Fibroblast of the conjunctiva (primary cell): ENCODE data around the gene SYCP2L.
"Not testable (repeated sequence)": the region's sequence is repeated elsewhere in the genome, so short reads cannot be mapped to it uniquely, and the experiment has no call there.

Source experiments
- DNase-seq: peaks from one replicate; pipeline ENCODE4 v3.0.0-alpha.2; 2010; ENCODE audit warnings: low read depth

SYCP2L gene

DNA sequence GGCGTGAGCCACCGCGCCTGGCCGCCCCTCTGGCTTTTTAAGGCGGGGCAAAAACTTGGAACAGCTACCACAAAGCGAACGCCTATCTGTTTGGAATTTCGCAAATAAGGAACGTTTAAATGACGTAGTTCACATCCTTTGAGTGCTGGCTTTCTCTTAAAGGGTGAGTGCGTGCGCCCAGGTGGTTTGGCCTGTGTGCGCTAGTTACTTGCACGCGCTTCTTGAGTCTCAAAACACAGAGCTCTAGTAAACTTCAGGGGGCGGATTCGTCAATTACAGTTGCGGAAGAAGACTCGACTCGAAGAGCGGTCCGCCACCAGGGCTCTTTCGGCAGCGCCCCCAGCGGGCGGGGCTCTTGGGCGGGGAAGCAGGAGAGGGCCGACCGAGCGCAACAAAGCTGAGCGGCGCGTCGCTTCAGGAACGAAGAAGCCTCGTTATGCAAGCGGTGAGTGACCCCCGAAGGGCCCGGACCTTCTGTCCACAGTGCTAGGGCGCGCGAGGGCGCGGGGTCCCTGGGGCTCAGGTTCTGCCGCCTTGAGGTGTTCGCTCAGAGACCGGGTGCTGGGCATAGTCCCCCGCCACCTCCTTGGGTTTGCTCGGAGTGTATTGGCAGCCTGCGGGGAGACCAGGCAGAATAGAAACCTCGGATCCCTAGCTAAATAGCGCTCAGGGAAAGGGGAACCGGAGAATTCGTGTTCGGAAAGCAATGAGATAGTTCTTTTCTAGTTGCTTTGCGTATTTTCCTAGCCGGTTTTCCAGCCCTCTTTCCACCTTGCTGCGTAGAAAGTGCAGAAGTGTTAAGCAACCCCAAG is at the start of gene SYCP2L:
TSS of gene SYCP2L (plus strand) at position 362 of the 812 bp plus-strand sequence. CDS start at position 437, 75 bp downstream.
- peak; percentile 5 for DNase-seq

DNA sequence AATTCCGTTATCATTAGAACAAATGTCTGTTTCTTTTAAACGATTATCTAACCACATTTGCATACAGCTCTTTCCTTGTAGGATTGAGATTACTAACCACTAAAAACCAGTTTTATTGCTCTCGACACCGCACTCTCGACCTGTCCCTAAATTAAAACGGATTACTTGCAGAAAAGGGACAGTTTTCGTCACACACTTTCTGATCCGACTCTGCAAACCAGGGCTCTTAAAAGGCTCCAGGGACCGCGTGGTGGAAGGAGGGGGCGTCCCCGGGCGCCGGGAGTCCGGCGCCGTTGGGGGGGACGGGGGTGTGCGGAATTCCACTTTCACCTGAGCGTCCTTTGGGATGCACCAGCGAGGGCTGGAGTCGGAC is 49.2 kb upstream of the SYCP2L start:
- DNase-seq, result no peak

DNA sequence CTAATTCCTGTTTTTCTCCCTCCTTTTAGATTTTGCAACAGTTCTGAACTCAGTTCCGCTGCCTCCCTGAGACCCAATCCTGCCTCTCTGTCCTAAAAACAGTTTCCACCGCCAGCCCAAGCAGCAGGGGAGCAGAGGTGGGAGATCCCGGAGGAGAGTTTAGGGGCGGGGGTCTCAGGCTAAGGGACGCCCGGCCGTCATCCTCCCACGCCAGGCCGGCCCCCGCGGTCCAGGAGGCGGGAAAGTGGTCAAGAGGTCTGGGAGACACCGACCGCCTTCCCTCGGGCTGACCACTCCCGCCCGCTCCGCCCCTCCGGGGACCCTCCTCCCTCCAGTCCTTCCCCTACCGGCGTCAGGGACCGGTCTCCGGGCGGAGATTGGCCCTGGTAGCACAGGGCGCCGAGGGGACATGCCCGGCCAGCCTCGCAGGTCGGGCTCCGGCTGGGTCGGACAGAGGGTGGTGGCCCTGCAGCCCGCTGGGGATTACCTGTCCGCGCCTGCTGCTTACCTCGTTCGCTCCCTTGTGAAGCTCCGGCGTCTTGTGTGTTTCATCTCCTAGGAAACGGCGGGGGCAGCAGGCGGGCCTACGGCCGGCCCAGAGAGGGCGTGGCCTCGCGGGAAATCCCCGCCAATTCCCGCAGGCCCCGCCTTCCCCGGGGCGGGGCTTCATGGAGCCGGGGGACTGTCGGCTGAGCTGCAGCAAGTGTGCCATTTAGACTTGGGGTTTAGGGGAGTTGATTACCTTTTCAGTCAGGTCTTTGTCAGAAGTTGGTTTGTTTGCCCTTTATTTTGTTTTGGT is 48.7 kb upstream of the SYCP2L start, which contains the start of gene MAK:
TSS of gene MAK (minus strand) at position 545 of the 799 bp plus-strand sequence. CDS start 7,891 bp downstream, outside the sequence.
- peak; percentile 51 for DNase-seq

DNA sequence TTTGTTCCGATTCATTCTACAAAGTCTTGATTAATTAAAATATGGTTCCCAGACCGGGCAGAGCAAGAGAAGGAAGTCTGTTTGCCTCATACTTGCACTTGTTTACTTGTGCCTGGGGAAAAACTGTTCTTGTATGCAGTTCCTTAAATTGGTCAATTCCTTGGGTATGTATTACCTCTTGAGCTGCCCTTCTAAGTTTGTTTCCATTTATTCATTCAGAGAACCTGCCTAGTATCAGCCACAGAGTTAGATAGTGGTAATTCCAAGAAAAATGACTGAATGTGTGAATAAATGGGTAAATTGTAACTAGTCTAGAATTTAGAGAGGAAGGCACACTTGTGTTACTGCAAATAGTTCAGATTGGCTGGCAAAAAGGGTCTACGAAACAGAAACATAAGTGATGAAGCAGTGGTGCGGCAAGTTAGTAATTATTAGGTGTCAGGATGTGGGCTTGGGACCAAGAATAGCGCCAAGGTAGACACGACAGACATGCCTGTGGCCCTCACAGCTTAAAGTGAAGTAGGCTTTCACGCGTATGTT is 48.0 kb upstream of the SYCP2L start:
- no peak for DNase-seq

DNA sequence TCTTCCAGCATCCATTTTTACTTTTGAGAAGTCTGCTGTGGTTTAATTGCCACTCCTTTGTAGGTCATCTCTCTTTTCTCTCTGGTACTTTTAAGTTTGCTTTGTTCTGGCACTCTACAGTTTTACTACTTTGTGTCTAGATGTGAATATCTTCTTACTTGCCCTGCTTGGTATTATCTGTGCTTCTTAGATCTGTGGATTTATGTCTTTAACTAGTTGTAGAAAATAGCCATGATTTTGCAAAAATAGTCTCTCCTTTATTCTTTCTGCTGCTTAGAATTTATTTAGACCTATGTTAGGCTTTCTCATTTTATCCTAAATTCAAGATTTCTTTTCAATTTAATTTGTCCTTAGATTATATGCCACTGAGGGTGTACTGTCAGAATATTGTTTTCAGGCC is 43.3 kb upstream of the SYCP2L start:
- no peak for DNase-seq

DNA sequence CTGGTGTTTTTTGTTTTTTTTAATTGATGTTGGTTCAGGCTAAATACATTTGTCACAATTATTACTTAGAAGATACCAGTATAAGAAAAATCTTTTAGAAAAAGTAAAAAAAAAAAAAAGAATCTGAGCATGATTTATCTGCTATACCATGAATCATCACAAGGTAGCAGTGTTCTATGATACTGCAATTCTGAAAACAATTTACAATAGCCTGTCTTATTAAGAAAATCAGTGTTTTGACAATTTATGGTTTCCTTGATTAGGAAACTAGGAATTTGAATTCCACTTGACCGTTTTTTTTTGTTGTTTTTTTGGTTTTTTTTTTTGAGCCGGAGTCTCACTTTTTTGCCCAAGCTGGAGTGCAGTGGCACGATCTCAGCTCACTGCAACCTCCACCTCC is 39.2 kb upstream of the SYCP2L start:
- no peak for DNase-seq

DNA sequence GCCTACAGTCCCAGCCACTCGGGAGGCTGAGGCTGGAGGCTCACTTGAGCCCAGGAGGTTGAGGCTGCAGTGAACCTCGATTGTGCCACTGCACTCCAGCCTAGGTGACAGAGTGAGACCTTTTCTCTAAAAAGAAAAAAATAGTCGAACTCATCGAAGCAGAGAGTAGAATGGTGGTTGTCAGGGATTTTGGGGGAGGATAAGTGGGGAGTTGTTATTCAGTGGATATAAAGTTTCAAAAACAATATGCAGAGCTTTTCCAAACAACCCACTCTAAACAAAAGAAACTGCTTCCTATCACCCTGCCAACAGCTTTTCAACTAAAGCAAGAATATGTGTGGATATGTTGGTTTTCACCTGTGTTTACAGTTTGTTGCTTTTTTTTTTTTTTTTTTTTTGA is 37.0 kb upstream of the SYCP2L start:
- DNase-seq, result no peak

DNA sequence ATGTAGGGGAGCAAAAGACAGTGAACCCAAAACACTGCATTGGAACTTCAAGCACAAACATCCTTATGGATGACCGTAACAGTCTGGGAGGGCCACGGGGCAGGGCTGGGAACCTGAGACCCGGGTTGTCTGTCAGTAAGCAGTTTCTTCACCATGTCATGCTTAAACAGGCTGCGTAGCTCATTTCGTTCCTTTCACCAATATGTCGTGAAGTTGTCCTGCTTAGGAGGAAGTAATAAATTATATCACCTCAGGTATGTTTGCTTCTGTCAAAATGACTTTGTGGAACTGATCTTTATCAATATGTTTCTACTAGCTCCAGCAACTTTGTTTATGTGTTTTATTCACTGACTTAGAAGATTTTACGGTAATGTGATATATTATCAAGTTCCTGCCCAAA is 36.1 kb upstream of the SYCP2L start:
- no peak for DNase-seq

DNA sequence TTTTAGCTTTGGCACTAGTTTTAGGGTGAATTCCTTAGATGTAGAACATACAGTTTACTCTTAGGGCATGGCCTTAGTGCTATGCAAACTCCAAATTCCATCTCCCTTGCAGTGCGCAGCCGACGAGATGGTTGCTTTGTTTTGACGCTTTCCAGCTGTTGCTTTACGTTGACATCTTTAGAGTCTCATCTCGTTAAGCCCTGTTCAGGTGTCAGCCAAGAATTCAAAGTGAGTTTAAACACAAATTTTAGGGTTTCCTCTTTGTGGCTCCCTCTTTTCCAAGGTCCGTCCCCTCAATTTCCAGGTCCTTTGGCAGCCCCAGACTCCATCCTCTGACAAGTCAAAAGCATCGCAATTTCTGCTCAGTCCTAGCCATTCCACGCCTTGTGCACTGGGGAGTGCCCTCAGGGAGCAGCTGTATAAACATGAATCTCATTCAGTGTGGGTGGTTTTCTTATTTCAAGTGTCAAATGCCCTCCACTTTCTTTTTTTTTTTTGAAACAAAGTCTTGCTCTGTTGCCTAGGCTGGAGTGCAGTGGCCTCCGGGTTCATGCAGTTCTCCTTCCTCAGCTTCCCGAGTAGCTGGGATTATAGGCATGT is 34.4 kb upstream of the SYCP2L start:
- no peak for DNase-seq

DNA sequence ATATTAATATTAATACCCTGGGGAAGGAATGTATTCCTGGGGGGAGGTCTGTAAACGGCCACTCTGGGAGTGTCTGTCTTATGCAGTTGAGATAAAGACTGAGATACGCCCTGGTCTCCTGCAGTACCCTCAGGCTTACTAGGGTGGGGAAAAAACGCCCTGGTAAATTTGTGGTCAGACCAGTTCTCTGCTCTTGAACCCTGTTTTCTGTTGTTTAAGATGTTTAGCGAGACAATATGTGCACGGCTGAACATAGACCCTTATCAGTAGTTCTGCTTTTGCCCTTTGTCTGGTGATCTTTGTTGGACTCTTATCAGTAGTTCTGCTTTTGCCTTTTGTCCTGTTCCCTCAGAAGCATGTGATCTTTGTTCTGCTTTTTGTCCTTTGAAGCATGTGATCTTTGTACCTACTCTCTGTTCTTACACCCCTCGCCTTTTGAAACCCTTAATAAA is 33.0 kb upstream of the SYCP2L start:
- not testable (repeated sequence) for DNase-seq

DNA sequence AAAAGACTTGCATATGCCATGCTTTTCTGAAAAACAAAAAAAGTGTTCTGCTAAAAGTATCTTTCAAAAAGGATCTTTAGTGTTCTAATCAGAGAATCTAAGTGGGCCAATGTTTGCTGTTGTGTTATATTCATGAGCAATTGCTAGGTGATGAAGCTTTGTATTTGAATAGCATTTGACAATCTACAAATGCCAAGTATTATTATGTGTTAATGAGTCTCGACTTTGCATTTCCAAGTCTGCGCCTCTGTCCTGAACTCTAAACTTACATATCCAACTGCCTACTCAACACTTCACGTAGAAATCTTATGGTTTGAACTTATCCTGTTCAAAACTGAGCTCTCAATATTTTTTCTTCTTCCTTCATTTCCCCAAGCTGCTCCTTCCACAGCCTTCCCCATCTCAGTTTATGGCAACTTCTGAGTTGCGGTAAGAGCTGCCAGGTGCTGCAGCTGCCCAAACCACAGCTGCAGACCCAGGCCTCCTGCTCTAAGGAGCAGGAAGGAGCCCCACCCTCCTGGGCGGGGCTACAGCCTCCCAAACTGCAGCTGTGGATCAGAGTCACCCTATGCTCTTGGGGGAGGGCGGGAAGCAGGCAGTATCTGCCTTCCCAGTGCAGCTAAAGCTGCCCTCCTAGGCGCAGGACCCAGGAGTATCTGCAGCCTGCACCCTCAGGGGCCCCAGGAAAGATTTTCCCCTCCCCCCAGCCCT is 31.8 kb upstream of the SYCP2L start:
- DNase-seq, result no peak

DNA sequence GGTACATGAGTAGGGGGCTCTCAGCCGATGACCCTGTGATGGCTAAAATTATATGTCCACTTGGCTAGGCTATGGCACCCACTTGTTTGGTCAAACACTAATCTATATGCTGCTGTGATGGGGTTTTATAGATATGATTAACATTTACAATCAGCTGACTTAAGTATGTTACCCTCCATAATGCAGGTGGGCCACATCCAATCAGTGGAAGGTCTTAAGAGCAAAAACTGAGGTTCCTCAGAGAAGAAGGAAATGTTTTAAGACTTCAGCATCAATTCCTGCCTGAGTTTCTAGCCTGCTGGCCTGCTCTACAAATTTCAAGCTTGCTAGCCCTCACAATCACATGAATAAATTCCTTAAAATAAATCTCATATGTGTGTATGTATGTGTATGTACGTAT is 29.6 kb upstream of the SYCP2L start:
- DNase-seq, result no peak

DNA sequence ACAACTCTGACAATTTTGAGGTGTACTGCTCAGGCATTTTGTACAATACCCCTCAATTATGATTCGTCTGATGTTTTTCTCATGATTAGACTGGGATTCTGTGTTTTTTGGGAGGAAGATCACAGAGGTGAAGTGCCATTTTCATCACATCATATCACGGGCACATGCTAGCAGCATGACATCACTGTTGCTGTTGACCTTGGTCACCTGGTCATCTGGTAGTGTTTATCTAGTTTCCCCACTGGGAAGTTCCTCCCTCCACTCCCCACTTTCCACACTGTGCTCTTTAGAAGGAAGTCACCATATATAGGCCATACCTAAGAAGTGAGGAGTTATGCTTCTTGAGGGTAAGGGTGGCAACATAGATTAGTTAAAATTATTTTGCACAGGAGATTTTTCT is 25.8 kb upstream of the SYCP2L start:
- no peak for DNase-seq

DNA sequence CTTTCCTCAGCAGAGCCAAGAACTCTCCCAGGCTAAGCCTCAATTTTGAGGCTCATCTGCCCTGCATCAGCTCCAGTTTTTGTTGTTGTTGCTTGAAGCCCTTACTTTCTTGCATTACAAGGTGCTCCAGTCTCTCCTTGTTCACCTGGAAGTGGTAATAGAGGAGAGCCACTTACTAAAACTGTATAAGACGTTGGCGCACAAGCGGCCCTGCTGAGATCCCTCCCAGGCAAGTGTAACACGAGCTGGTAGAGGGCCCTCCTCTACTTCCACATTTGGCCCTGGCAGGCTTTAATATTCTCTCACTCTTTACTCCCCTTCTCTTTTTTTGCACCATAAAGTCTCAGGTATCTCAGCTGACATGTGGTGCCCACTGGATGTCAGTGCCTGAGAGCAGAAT is 24.5 kb upstream of the SYCP2L start:
- DNase-seq, result no peak

DNA sequence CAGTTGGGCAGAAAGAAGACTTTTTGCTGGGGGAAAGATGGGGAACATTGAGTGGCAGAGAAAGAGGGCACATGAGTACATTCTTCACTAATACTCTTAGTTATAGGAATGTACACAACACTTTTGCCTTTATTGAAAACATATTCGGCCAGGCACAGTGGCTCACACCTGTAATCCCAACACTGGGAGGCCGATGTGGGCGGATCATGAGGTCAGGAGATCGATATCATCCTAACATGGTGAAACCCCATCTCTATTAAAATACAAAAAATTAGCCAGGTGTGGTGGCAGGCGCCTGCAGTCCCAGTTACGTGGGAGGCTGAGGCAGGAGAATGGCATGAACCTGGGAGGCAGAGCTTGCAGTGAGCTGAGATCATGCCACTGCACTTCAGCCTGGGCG is 23.8 kb upstream of the SYCP2L start:
- DNase-seq, result not testable (repeated sequence)

DNA sequence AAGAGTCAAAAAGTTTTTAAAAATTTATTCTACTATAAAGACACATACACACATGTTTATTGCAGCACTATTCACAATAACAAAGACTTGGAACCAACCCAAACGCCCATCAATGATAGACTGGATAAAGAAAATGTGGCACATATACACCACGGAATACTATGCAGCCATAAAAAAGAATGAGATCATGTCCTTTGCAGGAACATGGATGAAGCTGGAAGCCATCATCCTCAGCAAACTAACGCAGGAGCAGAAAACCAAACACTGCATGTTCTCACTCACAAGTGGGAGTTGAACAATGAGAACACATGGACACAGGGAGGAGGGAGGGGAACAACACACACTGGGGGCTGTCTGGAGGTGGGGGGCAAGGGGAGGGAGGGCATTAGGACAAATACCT is 20.1 kb upstream of the SYCP2L start:
- not testable (repeated sequence) for DNase-seq

DNA sequence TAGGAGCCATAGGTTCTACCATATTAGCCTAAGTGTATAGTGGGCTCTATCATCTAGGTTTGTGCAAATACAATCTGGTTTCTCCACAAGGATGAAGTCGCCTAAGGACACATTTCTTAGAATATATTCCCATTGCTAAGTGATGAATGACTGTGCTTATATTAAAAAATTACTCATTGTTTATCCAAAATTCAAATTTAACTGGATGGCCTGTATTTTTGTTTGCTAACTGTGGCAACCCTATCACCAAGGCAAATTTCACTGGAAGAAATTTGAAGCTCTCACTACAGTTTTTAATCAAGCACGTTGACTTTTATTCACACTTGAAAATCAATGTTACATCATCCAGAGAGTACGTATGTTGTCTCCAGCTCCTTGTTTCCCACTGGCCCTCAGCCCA is 18.9 kb upstream of the SYCP2L start:
- no peak for DNase-seq

DNA sequence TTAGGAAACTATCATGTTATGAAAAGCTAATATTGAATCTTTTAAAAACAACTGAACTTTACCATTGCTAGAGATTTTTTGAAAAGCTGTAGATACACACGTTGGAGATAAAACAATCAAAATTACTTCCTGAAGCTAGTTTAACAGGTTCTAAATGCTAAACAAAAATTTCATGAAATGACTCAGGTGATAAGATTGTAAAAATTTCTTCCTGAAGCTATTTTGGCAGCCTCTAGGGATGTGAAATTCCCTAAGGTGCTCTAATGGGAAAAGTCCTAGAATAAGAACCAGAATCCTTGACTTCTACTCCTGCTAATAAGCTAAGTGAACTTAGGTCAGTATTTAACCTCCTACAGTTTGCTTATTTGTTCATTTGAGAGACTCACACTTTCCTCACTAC is 13.5 kb upstream of the SYCP2L start:
- DNase-seq, result no peak

DNA sequence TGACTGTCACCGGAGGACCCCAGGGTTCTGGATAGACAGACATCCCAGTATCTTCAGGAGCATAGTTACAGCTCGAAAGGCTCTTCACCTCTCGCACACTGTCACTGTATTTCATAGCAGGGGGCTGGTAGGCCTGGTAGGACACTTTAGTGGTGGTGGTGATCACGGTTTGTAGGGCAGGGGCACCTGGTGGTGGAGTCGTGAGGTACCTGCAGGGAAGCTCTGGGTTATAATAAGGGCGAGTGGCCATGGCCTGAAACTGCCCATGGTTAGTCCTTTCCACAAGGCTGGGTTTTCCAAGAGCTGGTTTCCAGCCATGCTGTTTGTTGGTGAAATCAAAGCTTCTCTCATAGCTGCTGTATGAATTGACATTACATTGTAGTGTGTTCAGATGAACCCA is 12.6 kb upstream of the SYCP2L start:
- no peak for DNase-seq

DNA sequence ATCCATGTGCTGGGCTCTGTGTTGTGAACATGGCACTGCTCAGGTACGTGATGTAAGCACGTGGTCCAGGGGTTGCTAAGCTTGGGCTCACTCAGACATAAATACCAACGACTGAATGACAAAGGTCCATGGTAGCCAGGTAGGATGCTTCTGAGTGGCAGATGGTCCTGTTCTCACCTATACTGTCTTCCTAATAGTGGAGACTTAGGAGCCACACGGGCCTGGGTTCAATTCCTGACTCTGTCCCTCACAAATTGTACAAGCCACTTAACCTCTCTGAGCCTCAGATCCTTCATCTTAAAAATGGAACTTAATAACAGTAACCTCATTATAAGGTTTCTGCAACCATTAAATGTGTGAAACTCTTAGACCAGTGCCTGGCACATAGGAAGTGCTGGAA is 11.8 kb upstream of the SYCP2L start:
- no peak for DNase-seq

DNA sequence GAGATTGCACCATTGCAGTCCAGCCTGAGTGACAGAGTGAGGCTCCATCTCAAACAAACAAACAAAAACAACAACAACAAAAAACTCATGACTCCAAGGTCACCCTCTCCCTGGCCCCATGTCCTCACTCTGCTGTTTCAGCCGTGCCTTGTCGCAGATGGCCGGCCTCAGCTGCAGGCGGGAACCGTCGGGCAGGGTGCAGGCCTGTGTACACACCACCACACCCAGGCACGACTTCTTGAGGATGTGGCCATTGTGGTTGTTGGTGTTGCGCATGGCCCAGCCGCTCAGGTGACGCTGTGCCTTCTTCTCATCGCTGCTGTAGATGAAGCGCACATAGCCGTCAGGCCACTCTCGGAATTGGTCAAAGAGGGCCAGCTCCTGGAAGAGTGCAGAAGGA is 9.8 kb upstream of the SYCP2L start:
- no peak for DNase-seq

DNA sequence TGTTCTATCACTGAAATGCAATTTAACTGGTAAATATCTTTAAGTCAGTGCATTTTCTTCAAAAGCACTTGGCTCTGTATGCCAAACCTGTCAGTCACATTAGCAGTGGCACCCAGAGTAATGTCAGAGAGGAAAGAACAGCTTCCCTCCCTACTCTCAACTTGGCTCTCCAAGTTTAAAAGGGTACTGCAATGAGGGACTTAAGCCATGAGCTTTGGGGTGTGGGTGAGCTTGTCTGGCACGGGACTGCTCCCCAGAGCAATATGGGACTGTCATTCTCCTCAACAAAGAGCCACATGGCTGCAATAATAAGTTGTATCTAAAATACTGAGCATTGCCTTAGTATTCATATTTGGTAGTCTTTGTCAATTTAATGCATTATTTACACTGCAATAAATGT is 9.0 kb upstream of the SYCP2L start:
- no peak for DNase-seq
